Left hindlimb (tissue), 1 donor: ENCODE data around the gene DNM3.

Experiments used
- DNase-seq: peaks from one replicate; pipeline ENCODE4 v3.0.0-alpha.2; 2018

DNM3 gene

GRCh38 chr1:171873664-171874063 is 32.4 kb downstream of the DNM3 start:
- no peak for DNase-seq

GRCh38 chr1:171877701-171878100 is 36.4 kb downstream of the DNM3 start:
- DNase-seq: no peak

GRCh38 chr1:171879556-171879955 is 38.3 kb downstream of the DNM3 start:
- no peak for DNase-seq

- DNase-seq: no peak
These were observed 40.1 kb downstream of the DNM3 start for GRCh38 chr1:171881442-171881841.

- DNase-seq: no peak
These were observed 42.6 kb downstream of the DNM3 start for GRCh38 chr1:171883849-171884248.

DNA sequence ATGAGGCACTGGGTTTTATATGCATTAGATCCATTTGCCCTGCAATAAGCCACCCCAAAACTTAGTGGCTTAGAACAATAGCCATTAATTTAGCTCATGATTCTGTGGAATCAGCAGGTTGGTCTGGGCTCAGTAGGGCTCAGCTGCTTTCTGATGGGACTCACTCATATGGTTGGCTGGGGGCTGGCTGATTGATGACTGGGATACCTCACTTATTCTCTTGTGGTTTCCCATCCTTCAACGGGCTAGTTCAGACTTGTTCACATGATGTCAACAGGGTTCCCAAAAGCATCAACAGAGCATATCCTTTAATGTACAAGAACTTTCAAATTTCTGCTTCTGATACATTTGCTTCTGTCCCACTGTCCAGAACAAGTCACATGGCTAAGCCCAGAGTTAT is 43.2 kb downstream of the DNM3 start:
- DNase-seq: no peak

DNA sequence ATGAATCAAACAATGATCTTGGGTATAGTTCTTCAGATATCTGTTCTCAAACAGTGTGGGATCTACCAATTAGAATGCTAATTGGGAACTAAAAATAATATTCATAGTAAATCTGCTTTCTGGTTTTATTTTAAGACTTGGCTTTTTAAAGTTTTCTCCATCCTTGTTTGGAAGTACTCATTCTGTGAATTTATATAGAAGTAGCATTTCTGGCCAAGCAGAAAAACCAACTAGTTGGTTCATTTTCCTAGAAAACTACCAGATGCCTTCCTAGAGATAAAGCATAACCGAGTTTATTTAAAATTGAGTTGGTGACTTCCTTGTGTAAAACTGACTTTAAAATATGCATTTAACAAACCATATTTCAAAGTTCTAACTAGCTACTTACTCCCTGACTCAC is 48.8 kb downstream of the DNM3 start:
- DNase-seq: no peak

- DNase-seq: no peak
These were observed 55.8 kb downstream of the DNM3 start for GRCh38 chr1:171896936-171897703.

GRCh38 chr1:171898941-171899340 is 57.6 kb downstream of the DNM3 start:
- DNase-seq: no peak

DNA sequence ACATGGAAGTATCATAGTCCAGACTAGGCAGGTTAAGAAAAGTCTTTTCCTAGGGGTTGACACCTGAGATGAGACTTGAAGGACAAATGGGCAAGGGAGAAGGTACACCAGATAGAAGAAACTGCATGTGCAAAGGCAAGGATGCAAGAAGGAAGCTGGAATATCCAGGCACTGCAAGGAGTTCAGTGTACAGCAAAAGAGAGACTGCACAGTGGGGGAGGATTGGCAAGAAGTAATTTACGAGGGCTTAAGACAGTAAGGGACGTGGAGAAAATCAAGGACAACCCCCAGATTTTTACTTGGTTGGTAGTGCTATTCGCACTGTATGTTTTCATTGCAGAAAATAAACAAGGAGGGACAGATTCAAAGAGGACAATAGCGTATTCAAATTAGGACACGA is 58.5 kb downstream of the DNM3 start:
- no peak for DNase-seq

- no peak for DNase-seq
These were observed 59.9 kb downstream of the DNM3 start for GRCh38 chr1:171901245-171901644.

- no peak for DNase-seq
These were observed 61.2 kb downstream of the DNM3 start for GRCh38 chr1:171902527-171902926.

- DNase-seq: no peak
These were observed 63.6 kb downstream of the DNM3 start for GRCh38 chr1:171904778-171905450.

DNA sequence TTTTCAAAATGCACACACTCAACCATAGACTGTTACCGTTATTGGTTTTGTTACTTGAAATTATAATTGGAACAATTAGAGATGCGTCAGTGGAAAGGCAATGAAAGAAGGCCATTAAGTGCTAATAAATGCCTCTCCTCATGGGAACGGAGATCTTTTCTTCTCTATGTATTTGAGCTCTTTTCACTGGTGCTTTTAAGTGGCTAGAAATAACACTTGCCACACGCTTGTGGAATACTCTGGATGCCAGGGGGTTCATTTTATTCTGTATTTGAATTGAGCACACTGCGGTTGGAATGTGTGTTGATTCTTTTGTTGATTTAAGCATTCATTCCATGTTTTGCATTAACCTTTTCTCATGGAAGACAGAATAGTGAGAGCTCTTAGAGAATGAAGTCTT is 68.4 kb downstream of the DNM3 start:
- DNase-seq: no peak

DNA sequence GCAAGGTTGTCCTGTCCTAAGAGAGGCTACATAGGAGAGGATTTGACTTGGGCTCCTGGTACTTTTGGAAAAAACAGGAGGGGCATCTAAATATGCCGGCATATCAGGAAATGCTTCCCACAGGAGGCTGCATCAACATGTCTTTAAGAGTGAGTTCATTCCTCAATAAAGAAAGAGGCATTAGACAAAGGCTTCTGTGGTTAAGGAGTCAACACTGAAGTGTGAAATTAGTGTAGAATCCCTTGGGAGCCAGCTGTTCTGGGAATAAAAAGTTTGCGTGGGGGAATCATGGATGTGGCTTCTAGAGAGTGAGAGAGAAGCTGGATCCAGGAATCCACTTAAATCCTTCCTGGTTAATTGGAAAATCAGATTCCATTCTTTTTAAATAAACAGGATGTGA is 69.5 kb downstream of the DNM3 start:
- no peak for DNase-seq

DNA sequence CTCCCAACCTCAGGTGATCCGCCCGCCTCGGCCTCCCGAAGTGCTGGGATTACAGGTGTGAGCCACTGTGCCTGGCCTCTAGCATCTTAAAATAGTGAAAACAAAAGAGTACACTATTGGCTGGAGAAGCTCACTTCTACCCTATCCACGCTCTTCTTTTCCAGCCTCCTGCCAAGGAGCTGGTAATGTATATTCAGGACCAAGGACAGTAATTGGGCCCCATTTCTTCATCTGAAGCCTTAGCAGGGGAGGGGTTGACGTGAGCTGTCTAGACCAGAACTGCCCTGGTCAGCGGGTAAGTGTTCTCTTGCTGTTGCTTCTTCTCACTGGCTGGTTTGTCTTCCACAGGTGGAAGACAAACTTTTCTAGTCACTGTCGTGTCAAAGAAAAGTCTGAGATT is 70.2 kb downstream of the DNM3 start:
- DNase-seq: no peak

- no peak for DNase-seq
These were observed 71.3 kb downstream of the DNM3 start for GRCh38 chr1:171912509-171913175.

GRCh38 chr1:171913385-171913784 is 72.1 kb downstream of the DNM3 start:
- no peak for DNase-seq

- no peak for DNase-seq
These were observed 75.0 kb downstream of the DNM3 start for GRCh38 chr1:171916315-171916771.

- no peak for DNase-seq
These were observed 76.0 kb downstream of the DNM3 start for GRCh38 chr1:171917331-171917730.

- no peak for DNase-seq
These were observed 78.9 kb downstream of the DNM3 start for GRCh38 chr1:171919891-171920887.

GRCh38 chr1:171922999-171923398 is 81.7 kb downstream of the DNM3 start:
- no peak for DNase-seq

- DNase-seq: no peak
These were observed 87.8 kb downstream of the DNM3 start for GRCh38 chr1:171929121-171929520.
